PFSK-1 (cell line): ENCODE measurements around the gene SLIT3.

Source experiments
- FOXP2 ChIP-seq: optimal IDR thresholded peaks from 2 replicates; pipeline ENCODE3; 2011; ENCODE audit warnings: borderline replicate concordance, control low read depth, inconsistent platforms; ENCODE audit not compliant: insufficient read depth; ENCODE audit errors: extremely low read length, extremely low read depth
- POLR2AphosphoS5 ChIP-seq: IDR thresholded peaks from 2 replicates; pipeline ENCODE4 v1.6.1; 2012; ENCODE audit warnings: low read depth, mild to moderate bottlenecking, control low read depth, low read length, moderate library complexity
- REST ChIP-seq, 2 experiments: IDR thresholded peaks; 2 replicates each; pipeline versions ENCODE4 v1.6.1 to v1.8.0; 2011 to 2012; ENCODE audit warnings: low read depth in 2 of 2, low read length in 2 of 2, control low read depth in 1 of 2, inconsistent platforms in 1 of 2, mild to moderate bottlenecking in 1 of 2, moderate library complexity in 1 of 2; ENCODE audit not compliant: insufficient read depth in 1 of 2
- SIN3A ChIP-seq: IDR thresholded peaks from 2 replicates; pipeline ENCODE4 v1.6.1; 2012; ENCODE audit warnings: mild to moderate bottlenecking, low read length, moderate library complexity, borderline replicate concordance; ENCODE audit not compliant: insufficient read depth
- TAF1 ChIP-seq: IDR thresholded peaks from 2 replicates; pipeline ENCODE4 v1.6.1; 2012; ENCODE audit warnings: low read length, control low read depth, borderline replicate concordance; ENCODE audit not compliant: insufficient read depth

SLIT3 gene

GRCh38 chr5:168620807-168621206 is 680.1 kb downstream of the SLIT3 start:
- TF ChIP-seq POLR2AphosphoS5 (no peak), SIN3A (no peak), REST (IDR thresholded peaks at IDR 0.05; ENCODE audit: insufficient read depth in 1 of 2, low read depth in 2 of 2, low read length in 2 of 2) (no peak)

GRCh38 chr5:168614661-168615060 is 686.3 kb downstream of the SLIT3 start:
- TF ChIP-seq FOXP2 (no peak), REST (IDR thresholded peaks at IDR 0.05; ENCODE audit: insufficient read depth in 1 of 2, low read depth in 2 of 2, low read length in 2 of 2) (no peak), SIN3A (no peak), POLR2AphosphoS5 (no peak), TAF1 (no peak)

GRCh38 chr5:168613996-168614395 is 686.9 kb downstream of the SLIT3 start:
- TF ChIP-seq SIN3A (no peak), TAF1 (no peak), POLR2AphosphoS5 (no peak), REST (IDR thresholded peaks at IDR 0.05; ENCODE audit: insufficient read depth in 1 of 2, low read depth in 2 of 2, low read length in 2 of 2) (no peak), FOXP2 (no peak)

- TF ChIP-seq REST (IDR thresholded peaks at IDR 0.05; ENCODE audit: insufficient read depth in 1 of 2, low read depth in 2 of 2, low read length in 2 of 2) (no peak), POLR2AphosphoS5 (no peak), TAF1 (no peak), SIN3A (no peak), FOXP2 (no peak)
Observed at GRCh38 chr5:168613396-168613795, 687.5 kb downstream of the SLIT3 start.

- TF ChIP-seq SIN3A (no peak), TAF1 (no peak), POLR2AphosphoS5 (no peak), REST (IDR thresholded peaks at IDR 0.05; ENCODE audit: insufficient read depth in 1 of 2, low read depth in 2 of 2, low read length in 2 of 2) (no peak), FOXP2 (no peak)
Observed at GRCh38 chr5:168612996-168613395, 687.9 kb downstream of the SLIT3 start.
